Peyer's patch (tissue), 4 donors: ENCODE measurements around the gene TIMM21.

Experiments
- CTCF ChIP-seq, 6 experiments: fragments of 450-650 bp in 4 of 6; fragments of 200-600 bp in 2 of 6; sonication (generic) in 1 of 6; IDR thresholded peaks; one replicate each; pipeline ENCODE4 v1.5.1; 2017 to 2019; ENCODE audit warnings: antibody characterized with exemption in 6 of 6, mild to moderate bottlenecking in 3 of 6, moderate library complexity in 1 of 6
- POLR2A ChIP-seq, 2 donors: fragments of 450-650 bp; IDR thresholded peaks; one replicate each; pipeline ENCODE4 v1.5.1; 2017; ENCODE audit warnings: antibody characterized with exemption in 2 of 2, mild to moderate bottlenecking in 2 of 2, moderate library complexity in 2 of 2

- no peak for TF ChIP-seq POLR2A (IDR thresholded peaks at IDR 0.05)
- TF ChIP-seq CTCF (IDR thresholded peaks at IDR 0.05), result no peak
Measured at GRCh38 chr18:74198453-74198852, 50.1 kb downstream of the TIMM21 start.
